Lower lobe of right lung (tissue), 2 donors: ENCODE results near the gene PET100. TPM values are rescaled to one million over a fixed set of nuclear protein-coding genes. Genes with fewer than 3 reads are reported as not detected.

Source experiments
- ATAC-seq, 2 donors: fragments of 200-7000 bp; cut with Tn5 transposase; one replicate each; pipeline ENCODE4 v1.9.1; 2020 to 2022; ENCODE audit warnings: mild to moderate bottlenecking in 2 of 2, moderate library complexity in 2 of 2
- DNase-seq: peaks from one replicate; pipeline ENCODE4 v3.0.0-alpha.2; 2020
- H3K27ac ChIP-seq: fragments of 200-600 bp; one replicate; pipeline ENCODE4 v1.8.0; 2022
- H3K27me3 ChIP-seq: fragments of 200-600 bp; one replicate; pipeline ENCODE4 v1.8.0; 2022; ENCODE audit warnings: low read depth
- H3K36me3 ChIP-seq: fragments of 200-600 bp; one replicate; pipeline ENCODE4 v1.8.0; 2022; ENCODE audit warnings: mild to moderate bottlenecking
- H3K4me1 ChIP-seq: fragments of 200-600 bp; one replicate; pipeline ENCODE4 v1.8.0; 2022
- H3K4me3 ChIP-seq: fragments of 200-600 bp; one replicate; pipeline ENCODE4 v1.8.0; 2022; ENCODE audit warnings: mild to moderate bottlenecking
- H3K9me3 ChIP-seq: fragments of 200-600 bp; one replicate; pipeline ENCODE4 v1.8.0; 2022
- intact Hi-C: fragments of 100-400 bp; cut with DNase I; formaldehyde crosslinking; loops from one replicate; pipeline ENCODE4 v1.11.0; 2022
- total RNA-seq: library from RNA; stranded (reverse); fragmentation: NEBNext Ultra II Directional; extraction: Animal tissue kit (Norgen Biotek cat#: 25700); gene quantifications from one replicate; pipeline ENCODE4 v1.2.1, GENCODE V29; 2021
- TF ChIP-seq, protein P1 (sequence below): fragments of 200-600 bp; IDR thresholded peaks from one replicate; pipeline ENCODE4 v1.8.0; 2022; ENCODE audit warnings: antibody characterized with exemption, mild to moderate bottlenecking
- donor health status: DM: no; HTN: yes; CAD: no; lungs with severe emphysema.

PET100 gene
- total RNA-seq, 1 donor from 2014 or later: 82.6 TPM

- Histone ChIP-seq H3K4me1 (peaks cover 30% of the 10 kb centered on the region), H3K9me3 (no peaks in the 10 kb centered on the region), H3K36me3 (peaks cover 19% of the 10 kb centered on the region), H3K27ac (peak overlapping the region; percentile 96), H3K4me3 (peak overlapping the region; percentile 86), H3K27me3 (peaks cover 7% of the 10 kb centered on the region)
- ATAC-seq (peak; percentile 77 to 83), DNase-seq (peak; percentile 89)
- TF ChIP-seq, protein P1, sequence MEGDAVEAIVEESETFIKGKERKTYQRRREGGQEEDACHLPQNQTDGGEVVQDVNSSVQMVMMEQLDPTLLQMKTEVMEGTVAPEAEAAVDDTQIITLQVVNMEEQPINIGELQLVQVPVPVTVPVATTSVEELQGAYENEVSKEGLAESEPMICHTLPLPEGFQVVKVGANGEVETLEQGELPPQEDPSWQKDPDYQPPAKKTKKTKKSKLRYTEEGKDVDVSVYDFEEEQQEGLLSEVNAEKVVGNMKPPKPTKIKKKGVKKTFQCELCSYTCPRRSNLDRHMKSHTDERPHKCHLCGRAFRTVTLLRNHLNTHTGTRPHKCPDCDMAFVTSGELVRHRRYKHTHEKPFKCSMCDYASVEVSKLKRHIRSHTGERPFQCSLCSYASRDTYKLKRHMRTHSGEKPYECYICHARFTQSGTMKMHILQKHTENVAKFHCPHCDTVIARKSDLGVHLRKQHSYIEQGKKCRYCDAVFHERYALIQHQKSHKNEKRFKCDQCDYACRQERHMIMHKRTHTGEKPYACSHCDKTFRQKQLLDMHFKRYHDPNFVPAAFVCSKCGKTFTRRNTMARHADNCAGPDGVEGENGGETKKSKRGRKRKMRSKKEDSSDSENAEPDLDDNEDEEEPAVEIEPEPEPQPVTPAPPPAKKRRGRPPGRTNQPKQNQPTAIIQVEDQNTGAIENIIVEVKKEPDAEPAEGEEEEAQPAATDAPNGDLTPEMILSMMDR: no peak
- intact Hi-C loops: no loop called here
Measured at GRCh38 chr19:7637374-7638256, 8.0 kb downstream of the PET100 start.

DNA sequence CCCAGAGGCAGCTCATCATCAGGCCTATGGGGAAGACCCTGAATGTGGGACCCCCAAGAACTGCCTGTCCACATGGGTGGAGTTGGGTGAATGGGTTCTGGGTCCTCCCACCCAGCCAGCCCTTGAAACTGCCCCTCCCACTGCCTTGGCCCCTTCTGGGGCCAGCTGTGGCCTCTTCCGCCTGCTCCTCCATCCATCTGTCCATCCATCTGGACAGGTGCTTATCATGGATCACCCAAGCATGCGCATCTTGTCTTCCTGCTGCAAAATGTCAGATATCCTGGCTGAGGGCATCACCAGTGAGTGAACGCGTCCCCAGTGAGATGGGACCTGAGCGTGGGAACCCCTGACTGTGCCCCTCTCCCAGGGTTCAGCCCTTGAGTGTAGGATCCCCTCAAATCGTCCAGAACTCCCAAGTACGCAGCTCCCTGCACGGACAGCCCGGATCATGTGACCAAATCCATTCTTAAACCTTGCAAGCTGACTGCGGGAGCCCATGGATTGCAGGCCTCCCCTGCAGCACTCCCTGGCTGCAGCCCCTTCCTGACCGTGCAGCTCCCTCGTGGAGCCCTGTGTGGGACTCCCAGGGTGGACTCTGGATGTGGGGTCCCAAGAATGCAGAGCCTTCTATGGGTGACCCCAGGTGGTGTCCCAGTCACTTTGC lies 9.3 kb downstream of the PET100 start:
- ATAC-seq (no peak), DNase-seq (no peak)
- H3K27ac ChIP-seq: no peak overlapping the region
- H3K36me3 ChIP-seq: peaks cover 17% of the 10 kb centered on the region
- TF ChIP-seq, protein P1: no peak
- no peak overlapping the region for H3K4me3 ChIP-seq
- H3K4me1 ChIP-seq: peaks cover 30% of the 10 kb centered on the region
- H3K27me3 ChIP-seq: peaks cover 7% of the 10 kb centered on the region
- H3K9me3 ChIP-seq: no peaks in the 10 kb centered on the region
- intact Hi-C loops: no loop called here

DNA sequence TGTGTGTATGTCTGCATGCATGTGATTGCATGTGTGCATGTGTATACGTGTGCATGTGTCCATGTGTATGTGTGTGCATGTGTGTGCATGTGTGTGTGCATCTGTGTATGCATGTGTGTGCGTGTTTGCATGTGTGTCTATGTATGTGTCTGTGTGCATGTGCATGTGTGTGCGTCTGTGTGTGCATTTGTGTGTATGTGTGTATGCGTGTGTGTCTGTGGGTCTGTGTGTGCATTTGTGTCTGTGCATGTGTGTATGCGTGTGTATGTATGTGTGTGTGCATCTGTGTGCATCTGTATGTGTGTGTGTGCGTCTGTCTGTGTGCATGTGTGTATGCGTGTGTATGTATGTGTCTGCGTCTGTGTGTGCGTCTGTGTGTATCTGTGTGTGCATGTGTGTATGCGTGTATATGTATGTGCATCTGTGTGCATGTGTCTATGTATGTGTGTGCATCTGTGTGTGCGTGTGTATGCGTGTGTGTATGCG lies 10.3 kb downstream of the PET100 start:
- intact Hi-C loops: no loop called here
- H3K9me3 ChIP-seq: no peaks in the 10 kb centered on the region

GRCh38 chr19:7640803-7641202 lies 11.2 kb downstream of the PET100 start:
- Histone ChIP-seq H3K27ac (no peak overlapping the region), H3K9me3 (no peaks in the 10 kb centered on the region), H3K36me3 (peaks cover 26% of the 10 kb centered on the region), H3K27me3 (peaks cover 7% of the 10 kb centered on the region), H3K4me3 (no peak overlapping the region), H3K4me1 (peaks cover 30% of the 10 kb centered on the region)
- DNase-seq (no peak), ATAC-seq (no peak)
- TF ChIP-seq, protein P1: no peak
- intact Hi-C loops: no loop called here

More for the DNA sequence above, 10.3 kb downstream of the PET100 start:
- H3K27ac ChIP-seq: no peak overlapping the region
- H3K36me3 ChIP-seq: peaks cover 23% of the 10 kb centered on the region
- peaks cover 30% of the 10 kb centered on the region for H3K4me1 ChIP-seq
- H3K27me3 ChIP-seq: peaks cover 7% of the 10 kb centered on the region
- ATAC-seq (no peak), DNase-seq (no peak)
- TF ChIP-seq, protein P1: no peak
- H3K4me3 ChIP-seq: no peak overlapping the region

- Histone ChIP-seq H3K4me1 (peaks cover 23% of the 10 kb centered on the region), H3K27me3 (peaks cover 7% of the 10 kb centered on the region), H3K27ac (no peak overlapping the region), H3K36me3 (peaks cover 32% of the 10 kb centered on the region), H3K4me3 (no peak overlapping the region), H3K9me3 (no peaks in the 10 kb centered on the region)
- intact Hi-C loops: no loop called here
- DNase-seq (no peak), ATAC-seq (no peak)
- TF ChIP-seq, protein P1: no peak
Measured at GRCh38 chr19:7641290-7642276, 12.0 kb downstream of the PET100 start.
